Body of pancreas (tissue), 4 donors: ENCODE results near the gene CZIB. TPM values are rescaled to one million over a fixed set of nuclear protein-coding genes. Genes with fewer than 3 reads are reported as not detected.
"Not testable (repeated sequence)": the region's sequence is repeated elsewhere in the genome, so short reads cannot be mapped to it uniquely, and the experiment has no call there.

Experiments
- ATAC-seq: fragments of 150-250 bp; one replicate; pipeline ENCODE4 v1.9.1; 2016
- DNase-seq, 4 donors: peaks; one replicate each; pipeline ENCODE4 v3.0.0-alpha.2; 2019
- H3K27ac ChIP-seq, 4 donors: fragments of 200-600 bp; sonication (generic); 1 replicate in 3 of 4; 2 replicates in 1 of 4; pipeline versions ENCODE4 v1.5.1 to v1.6.1; 2016 to 2019; ENCODE audit warnings: mild to moderate bottlenecking in 1 of 4, mixed read lengths in 1 of 4, moderate library complexity in 1 of 4
- H3K27me3 ChIP-seq, 2 donors: fragments of 200-600 bp; sonication (generic); one replicate each; pipeline ENCODE4 v1.6.0; 2016; ENCODE audit warnings: mild to moderate bottlenecking in 1 of 2
- H3K36me3 ChIP-seq, 2 donors: fragments of 200-600 bp; sonication (generic); replicated peaks in 1 of 2; 2 replicates each; pipeline ENCODE4 v1.5.1; 2016; ENCODE audit warnings: low read depth in 2 of 2; ENCODE audit not compliant: insufficient read depth in 1 of 2
- H3K4me1 ChIP-seq: fragments of 200-600 bp; sonication (generic); one replicate; pipeline ENCODE4 v1.6.0; 2016
- H3K4me3 ChIP-seq, 2 donors: fragments of 200-600 bp; sonication (generic); 1 replicate in 1 of 2; 2 replicates in 1 of 2; pipeline ENCODE4 v1.5.1; 2016 to 2019
- H3K9me3 ChIP-seq, 3 donors: fragments of 200-600 bp; sonication (generic); 1 replicate in 2 of 3; 2 replicates in 1 of 3; pipeline ENCODE4 v1.5.1; 2016
- CTCF ChIP-seq, 7 experiments: fragments of 450-650 bp in 4 of 7; fragments of 200-600 bp in 3 of 7; sonication (generic) in 3 of 7; IDR thresholded peaks; one replicate each; pipeline ENCODE4 v1.5.1; 2016 to 2019; ENCODE audit warnings: antibody characterized with exemption in 7 of 7
- POLR2A ChIP-seq, 3 donors: fragments of 450-650 bp; IDR thresholded peaks; one replicate each; pipeline ENCODE4 v1.6.1; 2016; ENCODE audit warnings: antibody characterized with exemption in 3 of 3, mild to moderate bottlenecking in 2 of 3
- WGBS, 2 donors: methylation state at CpG; one replicate each; pipeline ENCODE4 v1.1.5; 2017; 5-methylcytosine and 5-hydroxymethylcytosine counted together
- intact Hi-C: fragments of 100-400 bp; cut with DNase I; formaldehyde crosslinking; loops from one replicate; pipeline ENCODE4 v1.15.1; 2023
- total RNA-seq, 2 donors: library from RNA; depleted of rRNA; stranded (reverse); fragments of >200 nt; gene quantifications; one replicate each; pipeline ENCODE4 v1.1.0, GENCODE V29; 2016

Gene CZIB
- total RNA-seq, 2 donors from 2014 or later = 14.5 to 18.9 TPM

- no peak for ATAC-seq
- intact Hi-C loops = loop anchor here (5.0 to 10.0 kb wide), 2 partner anchors 173 to 270 kb away; no protein-coding TSS in a partner anchor
- no peaks in the 10 kb centered on the region for H3K36me3 ChIP-seq
- WGBS, 2 donors = 79 to 91% methylated on average over 1 of the region's 1 CpG
- H3K4me1 ChIP-seq = peaks cover 11% of the 10 kb centered on the region
- H3K27ac ChIP-seq = no peak overlapping the region
- no peak for TF ChIP-seq CTCF (IDR thresholded peaks at IDR 0.05)
- no peak for TF ChIP-seq POLR2A (IDR thresholded peaks at IDR 0.05)
- H3K4me3 ChIP-seq = no peak overlapping the region
- no peaks in the 10 kb centered on the region for H3K9me3 ChIP-seq
- no peaks in the 10 kb centered on the region for H3K27me3 ChIP-seq
- DNase-seq = no peak
These were observed 33.0 kb downstream of the CZIB start for GRCh38 chr1:53187401-53187800.

GRCh38 chr1:53186533-53186932 lies 33.9 kb downstream of the CZIB start:
- intact Hi-C loops = loop anchor here (5.0 to 10.0 kb wide), 2 partner anchors 172 to 269 kb away; no protein-coding TSS in a partner anchor

GRCh38 chr1:53185955-53186297 lies 34.5 kb downstream of the CZIB start:
- intact Hi-C loops = loop anchor here (5.0 to 10.0 kb wide), 2 partner anchors 171 to 269 kb away; no protein-coding TSS in a partner anchor
- not testable (repeated sequence) for ATAC-seq, H3K4me3 ChIP-seq, H3K9me3 ChIP-seq, H3K27me3 ChIP-seq, H3K36me3 ChIP-seq, DNase-seq, H3K27ac ChIP-seq
- TF ChIP-seq CTCF (IDR thresholded peaks at IDR 0.05) = peak in 1 of 7 experiments; percentile 3
- 61 to 67% methylated on average over 2 of the region's 2 CpGs for WGBS, 2 donors
- peaks cover 18% of the 10 kb centered on the region for H3K4me1 ChIP-seq

More at GRCh38 chr1:53186533-53186932, 33.9 kb downstream of the CZIB start:
- ATAC-seq (no peak), DNase-seq (no peak)
- WGBS, 2 donors = 57 to 67% methylated on average over 3 of the region's 3 CpGs
- H3K36me3 ChIP-seq = no peaks in the 10 kb centered on the region
- H3K27me3 ChIP-seq = no peaks in the 10 kb centered on the region
- H3K9me3 ChIP-seq = no peaks in the 10 kb centered on the region
- peaks cover 18% of the 10 kb centered on the region for H3K4me1 ChIP-seq
- no peak for TF ChIP-seq CTCF (IDR thresholded peaks at IDR 0.05)
- H3K4me3 ChIP-seq = no peak overlapping the region
- no peak overlapping the region for H3K27ac ChIP-seq

- Histone ChIP-seq H3K27ac (peak overlapping the region in 2 of 4 donors; percentile 19 to 50), H3K4me3 (no peak overlapping the region), H3K27me3 (no peaks in the 10 kb centered on the region), H3K9me3 (no peaks in the 10 kb centered on the region), H3K36me3 (no peaks in the 10 kb centered on the region), H3K4me1 (peaks cover 13% of the 10 kb centered on the region)
- intact Hi-C loops = loop anchor here (10.0 kb wide), 1 partner anchor 169 kb away; no protein-coding TSS in a partner anchor
- TF ChIP-seq POLR2A (IDR thresholded peaks at IDR 0.05) (no peak), CTCF (IDR thresholded peaks at IDR 0.05) (no peak)
- peak in 3 of 4 donors; percentile 25 to 75 (median 71) for DNase-seq
- WGBS, 2 donors = 39 to 53% methylated on average over 6 of the region's 6 CpGs
- ATAC-seq = peak; percentile 51
These were observed 37.1 kb downstream of the CZIB start for GRCh38 chr1:53183095-53183990.
